Measurements from ENCODE around the gene CCNYL1.

The CCNYL1 gene

DNA sequence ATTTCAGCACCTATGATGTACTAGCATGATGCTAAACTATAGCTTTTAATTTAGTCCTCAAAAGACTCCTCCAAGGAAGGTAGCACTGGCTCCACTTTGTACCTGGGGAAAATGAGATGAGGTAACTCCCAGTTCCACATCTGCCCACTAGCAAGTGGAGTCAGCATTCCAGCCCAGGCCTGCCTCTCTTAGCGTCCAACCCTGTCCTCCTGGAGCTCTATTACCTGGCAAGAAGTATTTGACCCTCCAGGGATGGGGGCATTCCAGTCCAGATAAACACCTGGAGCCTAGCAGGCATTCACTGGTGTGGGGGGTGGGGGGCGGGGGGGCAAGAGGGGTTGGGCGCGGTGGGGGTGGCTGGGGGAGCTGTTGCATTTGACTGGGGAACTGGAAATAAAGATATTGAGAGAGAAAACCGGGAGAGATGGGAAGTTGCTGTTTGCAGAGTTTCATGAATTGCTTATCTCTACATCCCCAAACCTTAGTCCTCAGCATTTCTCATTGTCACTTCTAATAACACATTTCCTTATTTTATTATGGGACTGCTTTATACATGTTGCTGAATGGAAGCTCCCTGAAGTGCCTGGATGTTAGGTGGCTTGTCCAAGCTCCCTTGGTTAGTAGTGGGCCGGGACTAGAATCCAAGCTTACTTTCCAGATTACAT lies 80.3 kb downstream of the CCNYL1 start:
- DNase-seq (ENCODE audit: low read depth), result no peak

DNA sequence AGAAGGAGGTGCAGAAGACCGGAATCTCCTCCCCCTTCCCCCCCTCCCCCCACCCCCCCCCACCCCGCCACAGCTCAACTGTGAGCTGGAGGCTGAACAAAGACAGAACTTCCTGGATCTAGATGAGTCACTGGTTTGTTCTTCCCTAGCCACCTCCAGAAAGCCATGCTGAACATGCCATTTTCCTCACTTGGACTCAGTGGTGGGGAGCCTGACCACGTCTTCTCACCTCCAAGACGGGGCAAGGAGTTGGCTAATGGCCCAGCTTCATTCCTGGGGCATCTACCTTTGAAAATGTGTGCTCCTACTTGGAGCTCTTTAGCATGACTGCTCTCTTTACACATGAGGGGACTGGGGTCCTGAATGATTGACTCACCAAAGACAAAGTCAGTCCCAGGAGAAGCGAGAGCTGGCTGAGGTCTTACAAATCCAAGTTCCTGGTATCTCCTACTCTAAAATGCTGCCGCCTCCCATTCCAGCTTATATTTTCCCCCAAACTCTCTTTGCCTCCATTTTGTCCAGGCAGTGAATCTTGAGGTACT lies 80.9 kb downstream of the CCNYL1 start:
- DNase-seq (ENCODE audit: low read depth), result no peak

DNA sequence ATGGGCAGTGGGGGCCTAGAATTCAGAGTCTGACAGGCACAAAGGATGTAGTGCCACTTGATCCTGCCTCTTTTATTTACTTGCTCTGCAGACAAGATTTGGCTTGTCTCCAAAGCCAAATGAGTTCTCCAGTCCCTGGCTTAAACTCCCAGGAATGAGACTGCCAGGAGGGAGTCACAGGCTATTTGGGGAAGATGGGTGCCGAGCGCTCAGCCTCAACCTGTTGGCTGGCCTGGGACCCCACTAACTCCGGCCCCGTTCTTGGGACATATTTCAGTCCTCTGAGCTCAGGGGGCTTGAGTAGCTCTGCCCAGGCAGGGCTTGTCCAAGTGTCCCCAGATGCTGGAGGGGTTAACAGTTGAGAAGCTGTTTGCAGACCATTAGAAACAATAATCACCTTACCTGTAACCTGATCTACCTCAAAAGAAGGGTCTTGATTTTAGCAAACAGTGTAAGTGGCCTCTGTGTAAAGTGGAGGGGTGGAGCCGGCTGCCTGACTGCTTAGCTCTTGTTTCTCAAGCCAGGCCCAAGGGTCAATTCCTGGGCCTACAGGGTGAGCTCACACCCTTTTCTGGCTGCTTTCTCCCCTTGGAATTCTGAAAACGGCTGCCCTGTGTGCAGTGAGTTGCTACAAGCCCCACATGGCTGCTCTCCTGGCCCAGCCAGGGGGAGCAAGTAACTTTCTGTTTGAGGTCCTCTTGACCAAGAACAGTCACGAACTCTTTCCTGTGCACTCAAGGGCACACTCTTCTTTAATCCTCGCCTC lies 85.3 kb downstream of the CCNYL1 start:
- DNase-seq (ENCODE audit: low read depth), result no peak

DNA sequence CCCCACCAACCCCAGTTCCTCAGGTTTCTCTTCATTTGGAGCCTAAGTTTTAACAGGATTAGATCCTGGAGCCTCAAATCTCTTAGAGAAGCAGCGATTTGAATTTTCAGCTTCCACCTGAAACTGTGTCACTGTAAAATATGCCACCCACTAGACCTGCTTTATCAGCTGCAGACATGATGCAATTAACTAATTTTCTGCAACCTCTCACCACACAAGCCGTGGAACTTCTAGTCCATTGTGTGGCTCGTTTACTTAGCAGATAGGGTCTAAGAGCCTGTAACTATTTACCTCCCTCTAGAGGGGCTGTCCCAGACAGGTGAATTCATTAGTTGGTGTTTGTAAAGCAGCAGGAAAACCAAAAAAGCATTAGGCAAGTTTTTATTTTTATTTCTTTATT lies 89.8 kb downstream of the CCNYL1 start:
- DNase-seq (ENCODE audit: low read depth), result no peak

DNA sequence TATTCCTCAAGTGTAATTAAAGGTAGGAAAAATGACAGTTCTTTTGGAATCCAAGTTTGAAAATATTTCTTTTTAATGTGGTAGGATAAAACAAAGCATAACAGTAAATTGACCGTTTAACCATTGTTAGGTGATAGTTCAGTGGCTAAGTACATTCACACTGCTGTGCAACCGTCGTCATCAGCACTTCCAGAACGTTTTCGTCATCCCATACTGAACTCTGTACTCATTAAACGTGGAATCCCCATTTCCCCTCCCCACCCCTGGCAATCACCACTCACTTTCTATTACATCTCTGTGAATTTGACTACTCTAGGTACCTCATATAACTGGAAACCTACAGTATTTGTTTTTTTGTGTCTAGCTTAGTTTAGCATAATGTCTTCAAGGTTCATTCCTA lies 91.2 kb downstream of the CCNYL1 start:
- DNase-seq (ENCODE audit: low read depth), result no peak
